GM21825 (cell line): Measurements from ENCODE around the gene STK17B.
"Not testable (repeated sequence)": the region's sequence is repeated elsewhere in the genome, so short reads cannot be mapped to it uniquely, and the experiment has no call there.

Experiments used
- ATAC-seq: cut with Tn5 transposase; IDR thresholded peaks from one replicate; pipeline ENCODE4 v1.9.1; 2021; ENCODE audit warnings: mild to moderate bottlenecking, moderate library complexity; ENCODE audit not compliant: unreplicated experiment

STK17B gene

DNA sequence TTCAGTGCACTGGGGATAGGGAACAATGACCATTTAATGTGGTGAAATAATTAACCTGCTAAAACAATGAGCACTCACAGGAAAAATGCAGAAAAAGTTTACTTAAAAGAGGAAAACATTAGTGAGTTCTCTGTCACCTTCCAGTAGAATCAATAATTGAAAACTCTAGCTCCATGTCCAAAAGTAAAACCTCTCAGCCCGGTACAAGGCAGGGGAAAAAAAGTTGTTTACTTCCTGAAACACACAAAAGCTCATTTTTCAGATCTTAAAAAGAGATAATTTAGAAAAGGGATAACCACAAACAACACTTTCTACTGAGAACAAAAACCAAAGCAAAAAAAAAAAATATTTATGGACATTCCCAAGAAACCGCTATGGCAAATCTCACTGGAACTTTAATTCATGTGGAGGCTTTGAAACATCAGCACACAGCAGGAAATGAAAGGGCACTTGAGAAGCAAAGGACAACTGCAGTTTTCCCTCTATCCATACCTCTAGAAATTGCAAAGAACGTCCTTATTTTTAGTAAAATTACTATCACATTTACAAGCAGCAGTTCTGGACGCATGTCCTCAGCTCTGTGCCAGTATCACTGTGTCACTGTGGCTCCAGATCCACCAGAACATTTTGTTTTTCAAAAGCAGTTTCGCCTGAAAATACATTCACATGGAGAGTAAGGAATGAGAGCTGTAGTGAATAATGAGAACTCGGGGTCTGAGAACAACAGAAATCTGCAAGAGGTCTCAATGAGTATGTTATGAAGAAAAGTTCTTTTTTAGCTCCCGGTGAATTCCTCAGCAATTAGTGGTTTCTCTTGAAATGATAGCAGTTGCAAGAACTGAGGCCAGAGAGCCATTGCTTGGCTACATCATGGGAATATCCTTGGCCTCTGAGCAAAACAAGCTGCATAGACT is 58.1 kb downstream of the STK17B start:
- ATAC-seq = no peak

DNA sequence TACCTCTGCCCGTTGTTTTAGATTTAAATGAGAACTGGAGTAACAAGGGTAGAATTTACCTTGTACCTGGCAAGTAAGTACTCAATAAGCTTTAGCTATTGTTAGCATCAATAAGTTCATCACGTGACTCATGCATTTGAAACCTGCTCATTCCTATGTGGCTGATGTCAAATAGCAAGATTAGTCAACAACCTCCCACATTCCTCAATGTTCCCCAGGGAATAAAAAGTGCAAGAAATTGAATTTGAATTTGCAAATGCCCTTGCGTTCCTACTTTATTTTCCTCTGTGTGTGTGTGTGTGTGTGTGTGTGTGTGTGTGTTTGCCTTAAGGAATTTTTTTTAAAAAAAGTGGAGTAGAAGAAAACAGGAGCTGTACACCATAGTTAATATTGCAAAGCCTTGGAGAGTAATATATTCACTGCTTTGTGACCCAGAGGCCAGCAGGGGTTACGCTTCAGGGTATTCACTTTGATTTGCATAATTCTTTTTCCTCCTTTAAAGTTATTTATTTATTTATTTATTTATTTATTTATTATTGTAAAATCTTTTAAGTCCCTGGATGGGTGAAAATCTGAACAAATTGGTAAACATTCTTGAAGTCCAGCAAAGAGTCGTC is 58.9 kb downstream of the STK17B start:
- ATAC-seq = no peak

DNA sequence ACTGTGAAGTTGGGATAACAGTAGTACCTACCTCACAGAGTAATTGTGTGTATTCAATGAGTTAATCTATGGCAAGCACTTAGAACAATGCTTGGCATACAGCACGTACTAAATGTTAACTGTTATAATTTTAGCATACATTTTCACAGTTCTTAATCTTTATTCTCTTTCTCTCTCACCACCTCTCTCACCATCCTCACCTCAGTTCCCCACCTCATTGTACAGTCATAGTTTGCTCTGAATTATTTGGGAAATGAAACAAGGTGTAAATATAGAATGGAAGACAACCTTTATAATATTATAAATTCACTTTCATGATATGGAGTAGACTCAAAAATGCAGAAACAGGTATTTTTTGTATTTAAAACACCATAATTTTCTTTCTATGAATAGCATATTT is 62.8 kb downstream of the STK17B start:
- no peak for ATAC-seq

DNA sequence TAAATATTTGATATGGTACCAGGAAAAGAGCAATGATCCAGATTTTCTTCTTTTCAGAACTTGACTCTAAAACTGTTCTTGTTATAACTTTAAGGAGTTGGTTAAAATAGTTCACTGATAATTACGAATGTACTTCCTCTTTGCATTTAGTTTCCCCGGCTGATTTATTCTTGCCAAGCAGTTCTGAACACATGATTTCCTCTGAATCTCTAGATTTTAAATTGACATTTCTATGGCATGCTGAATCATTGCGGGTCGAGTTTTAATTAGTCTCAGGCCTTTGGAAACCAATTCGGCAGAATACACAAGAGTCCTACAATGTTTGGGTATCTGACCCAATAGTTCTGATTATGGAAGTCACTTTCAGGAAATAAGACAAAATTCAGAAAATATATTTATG is 65.4 kb downstream of the STK17B start:
- ATAC-seq = no peak

DNA sequence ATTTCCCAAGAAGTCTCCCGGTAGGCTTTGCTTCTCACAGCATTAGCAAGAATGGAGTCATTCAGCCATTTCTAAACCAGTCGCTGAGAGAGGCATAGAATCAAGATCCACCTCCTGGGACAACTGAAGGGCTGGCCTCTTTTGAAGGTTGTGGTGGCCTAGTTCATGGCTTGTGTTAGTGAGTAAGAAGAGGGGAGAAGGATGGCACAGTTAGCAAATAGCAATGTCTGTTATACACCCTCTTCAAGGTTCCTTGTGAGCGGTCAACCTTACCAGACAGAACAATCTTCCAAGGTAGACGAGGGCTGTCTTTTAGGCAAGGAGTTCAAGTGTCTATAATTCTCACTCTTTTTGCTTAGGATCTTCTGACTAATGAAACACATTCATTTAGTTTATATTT is 67.3 kb downstream of the STK17B start:
- no peak for ATAC-seq

DNA sequence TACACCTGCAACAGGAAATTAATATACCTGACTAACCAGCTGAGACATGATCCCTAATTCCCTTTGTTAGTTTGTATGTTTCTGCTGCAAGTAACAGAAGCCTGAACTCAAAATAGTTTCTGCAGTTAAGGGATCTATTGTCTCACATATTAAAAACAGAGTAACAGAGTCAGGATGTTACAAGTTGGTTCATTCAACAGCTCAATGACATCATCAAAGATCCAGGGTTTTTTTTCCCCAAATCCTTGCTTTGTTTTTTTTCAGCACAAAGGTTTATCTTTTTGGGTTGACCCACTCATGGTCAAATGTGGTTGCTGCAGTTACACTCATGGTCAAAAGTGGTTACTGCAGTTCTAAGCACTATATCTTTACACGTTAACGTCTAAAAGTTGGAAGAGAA is 67.8 kb downstream of the STK17B start:
- no peak for ATAC-seq

DNA sequence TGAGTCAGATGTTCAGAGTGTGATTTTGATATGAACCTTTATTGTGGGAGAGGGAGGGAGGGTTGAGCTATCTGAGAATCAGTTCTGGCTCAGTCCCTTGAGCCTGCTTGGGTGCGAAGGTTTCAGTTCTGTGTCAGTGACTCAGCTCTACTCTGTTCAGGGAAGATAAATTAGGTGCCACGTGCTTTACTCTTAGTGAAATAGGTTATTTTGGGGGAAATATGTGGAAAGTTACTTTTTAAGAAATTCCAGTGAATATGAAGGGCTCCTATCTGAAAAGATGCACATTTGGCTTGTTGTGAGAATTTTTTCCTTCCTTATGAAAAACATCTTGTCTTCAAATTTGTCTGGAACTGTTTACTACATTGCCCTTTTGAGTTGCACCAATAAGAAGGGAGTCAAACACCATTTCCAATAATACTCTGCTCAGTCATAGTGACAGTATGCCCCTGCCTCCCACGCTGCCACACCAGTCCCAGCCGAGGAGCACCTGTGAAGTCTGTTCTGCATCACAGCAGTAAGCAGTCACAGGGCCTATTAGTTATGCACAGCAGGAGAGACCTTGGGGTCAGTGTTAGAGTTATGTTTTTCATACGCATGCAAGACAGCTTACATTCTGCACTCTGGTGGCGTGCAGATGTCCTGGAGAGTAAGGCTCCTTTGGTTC is 69.9 kb downstream of the STK17B start:
- ATAC-seq = peak; percentile 93

DNA sequence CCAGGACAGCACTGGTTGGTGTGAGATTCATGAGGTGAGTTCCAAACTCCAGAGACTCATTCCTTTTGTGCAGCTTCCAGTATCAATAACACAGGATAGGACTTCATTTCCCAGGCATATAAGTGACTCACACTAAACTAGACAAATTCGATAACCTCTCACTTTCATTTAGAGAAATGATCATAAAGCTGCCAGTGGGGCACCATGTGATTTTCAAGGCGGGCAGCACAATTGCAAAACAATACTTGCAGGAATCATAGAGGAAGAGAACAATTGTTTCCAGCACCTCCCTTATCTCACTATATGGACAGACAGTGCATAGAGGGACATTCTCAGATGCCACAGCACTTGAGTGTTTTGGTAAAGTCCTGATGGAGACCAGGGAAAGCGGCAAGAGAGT is 71.5 kb downstream of the STK17B start:
- ATAC-seq = no peak

DNA sequence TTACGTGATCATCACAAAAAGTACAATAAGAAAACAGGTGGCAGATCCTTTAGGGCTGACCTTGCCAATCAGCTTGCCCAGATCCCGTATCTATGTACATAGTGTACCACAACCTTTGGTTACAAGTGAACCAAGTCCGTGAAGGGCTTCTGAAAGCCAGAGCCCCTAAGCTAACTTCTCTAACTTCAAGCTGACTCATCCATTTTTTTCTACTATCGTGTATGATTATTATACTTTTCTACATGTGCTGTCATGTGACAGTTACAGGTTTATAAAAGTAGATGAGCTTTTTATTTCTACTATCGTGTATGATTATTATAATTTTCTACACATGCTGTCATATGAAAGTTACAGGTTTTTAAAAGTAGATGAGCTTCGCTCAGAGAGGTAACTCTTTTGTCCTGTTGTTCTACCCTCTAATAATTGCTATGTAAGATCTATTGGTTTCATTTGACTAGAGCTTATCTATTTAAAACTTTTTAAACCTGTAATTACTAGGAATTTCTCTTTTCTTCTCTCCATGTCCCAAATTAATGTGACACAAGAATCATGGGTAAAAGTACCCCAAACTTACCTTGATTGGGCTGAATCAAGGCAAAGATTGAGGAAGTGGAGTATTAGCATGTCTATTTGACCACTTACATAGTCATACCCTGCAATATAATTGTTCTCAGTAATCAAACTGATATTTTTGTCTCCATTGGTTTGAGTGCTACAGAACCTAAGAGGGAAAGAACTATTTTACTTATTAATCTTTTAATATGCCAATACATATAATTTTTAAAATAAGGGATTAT is 73.3 kb downstream of the STK17B start:
- ATAC-seq = no peak

DNA sequence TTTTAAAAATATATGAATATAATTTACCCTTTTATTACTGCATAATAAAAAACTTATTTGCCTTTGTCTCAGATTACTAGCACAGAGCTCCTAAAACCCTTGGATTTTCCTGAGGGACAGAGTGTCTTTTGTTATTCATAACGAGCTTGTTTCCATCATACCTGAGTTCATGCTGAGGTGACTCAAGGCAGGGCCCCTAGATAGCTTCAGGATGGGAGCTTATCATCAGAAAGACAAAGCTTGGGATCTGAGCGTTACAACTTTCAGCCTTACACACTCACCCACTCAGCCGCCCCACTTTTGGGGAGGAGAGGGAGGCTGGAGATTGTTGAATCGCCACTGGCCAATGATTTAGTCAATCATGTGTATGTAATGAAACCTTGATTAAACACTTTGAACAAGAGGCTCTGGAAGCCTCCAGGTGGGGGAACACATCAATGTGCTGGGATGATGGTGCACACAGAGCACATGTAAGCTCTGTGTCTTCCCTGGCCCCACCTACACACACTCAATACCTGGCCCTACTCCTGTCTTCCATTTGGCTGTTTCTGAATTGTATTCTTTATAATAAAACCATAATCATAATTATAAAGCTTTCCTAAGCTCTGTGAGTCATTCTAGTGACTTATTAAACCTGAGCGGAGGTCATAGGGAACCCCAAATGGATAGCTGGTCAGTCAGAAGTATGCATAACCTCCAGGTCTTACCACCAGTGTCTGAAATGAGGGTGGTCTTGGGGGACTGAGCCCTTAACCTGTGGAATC is 74.2 kb downstream of the STK17B start:
- ATAC-seq = no peak

DNA sequence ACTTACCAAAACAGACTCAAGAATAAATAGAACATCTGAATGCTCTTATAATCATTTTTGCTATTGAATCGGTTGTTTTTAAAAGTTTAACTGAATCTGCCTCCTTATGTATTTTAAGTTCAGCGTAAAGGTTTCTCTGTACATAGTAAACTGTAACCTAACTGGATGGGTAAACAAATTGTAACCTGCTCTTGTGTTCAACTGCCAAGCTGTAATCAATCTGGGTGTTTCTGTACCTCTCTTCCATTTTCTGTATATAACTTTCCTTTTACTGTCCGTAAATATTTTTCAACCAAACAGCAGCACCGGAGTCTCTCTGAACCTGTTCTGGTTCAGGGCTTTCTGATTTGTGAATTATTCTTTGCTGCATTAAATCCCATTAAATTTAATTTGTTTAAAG is 75.1 kb downstream of the STK17B start:
- no peak for ATAC-seq

DNA sequence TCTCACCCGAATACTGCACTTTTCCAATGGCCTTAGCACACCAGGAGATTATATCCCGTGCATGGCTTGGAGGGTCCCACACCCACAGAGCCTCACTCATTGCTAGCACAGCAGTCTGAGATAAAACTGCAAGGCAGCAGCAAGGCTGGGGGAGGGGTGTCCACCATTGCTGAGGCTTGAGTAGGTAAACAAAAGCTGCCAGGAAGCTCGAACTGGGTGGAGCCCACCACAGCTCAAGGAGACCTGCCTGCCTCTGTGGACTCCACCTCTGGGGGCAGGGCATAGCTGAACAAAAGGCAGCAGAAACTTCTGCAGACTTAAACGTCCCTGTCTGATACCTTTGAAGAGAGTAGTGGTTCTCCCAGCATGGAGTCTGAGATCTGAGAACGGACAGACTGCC is 81.9 kb downstream of the STK17B start:
- ATAC-seq = not testable (repeated sequence)

DNA sequence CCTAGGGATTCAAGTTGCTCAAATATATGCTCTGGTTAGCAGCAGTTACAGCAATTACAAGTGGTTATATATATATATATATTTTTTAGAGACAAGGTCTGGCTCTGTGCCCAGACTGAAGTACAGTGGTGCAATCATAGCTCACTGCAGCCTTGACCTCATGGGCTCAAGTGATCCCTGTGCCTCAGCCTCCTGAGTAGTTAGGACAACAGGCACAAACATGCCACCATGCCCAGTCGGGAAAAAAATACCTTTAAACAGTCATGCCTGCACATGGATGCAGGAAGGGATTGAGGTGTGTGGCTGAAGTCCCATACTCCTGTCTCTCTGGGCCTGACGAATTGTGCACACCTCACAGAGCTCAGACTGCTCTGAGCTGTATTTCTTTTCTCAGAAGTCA is 83.2 kb downstream of the STK17B start:
- ATAC-seq = no peak

DNA sequence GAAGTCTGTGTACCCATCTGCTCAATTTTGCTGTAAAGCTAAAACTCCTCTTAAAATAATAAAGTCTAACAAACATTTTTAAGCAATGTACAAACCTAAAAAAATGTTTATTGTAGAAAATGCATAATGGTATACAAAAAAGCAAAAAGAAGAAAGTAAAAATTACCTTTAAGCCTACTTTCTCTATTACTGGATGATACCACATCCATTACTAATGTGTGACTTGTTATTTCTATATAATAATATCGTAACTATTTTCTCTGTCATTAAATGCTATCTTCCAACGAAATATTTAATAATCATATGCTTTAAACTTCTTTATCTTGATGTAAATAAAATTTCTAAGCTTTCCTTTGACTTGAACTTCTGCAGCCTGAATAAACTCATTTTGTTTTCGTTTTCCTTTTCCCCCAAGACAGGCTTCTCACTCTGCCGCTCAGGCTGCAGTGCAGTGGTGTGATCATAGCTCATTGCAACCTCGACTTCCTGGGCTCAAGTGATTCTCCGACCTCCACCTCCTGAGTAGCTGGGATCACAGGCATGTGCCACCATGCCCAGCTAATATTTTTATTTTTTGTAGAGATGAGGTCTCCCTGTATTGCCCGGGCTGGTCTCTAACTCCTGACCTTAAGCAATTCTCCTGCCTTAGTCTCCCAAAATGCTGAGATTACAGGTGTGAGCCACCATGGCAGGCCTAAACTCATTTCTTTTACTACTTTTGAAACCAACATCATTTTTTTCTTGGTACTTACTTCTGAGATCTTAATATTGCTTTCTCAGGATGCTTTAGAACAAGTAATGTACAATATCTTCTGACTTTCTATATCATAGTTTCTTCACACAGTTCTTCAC is 84.6 kb downstream of the STK17B start:
- no peak for ATAC-seq

DNA sequence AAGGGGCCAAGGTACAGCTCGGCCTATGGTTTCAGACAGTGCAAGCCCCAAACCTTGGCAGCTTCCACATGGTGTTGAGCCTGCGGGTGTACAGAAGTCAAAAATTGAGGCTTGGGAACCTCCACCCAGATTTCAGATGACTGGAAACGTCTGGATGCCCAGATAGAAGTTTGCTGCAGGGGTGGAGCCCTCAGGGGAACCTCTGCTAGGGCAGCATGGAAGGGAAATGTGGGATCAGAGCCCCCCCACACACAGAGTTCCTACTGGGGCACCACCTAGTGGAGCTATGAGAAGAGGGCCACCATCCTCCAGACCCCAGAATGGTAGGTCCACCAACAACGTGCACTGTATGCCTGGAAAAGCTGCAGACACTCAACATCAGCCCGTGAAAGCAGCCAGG is 87.8 kb downstream of the STK17B start:
- no peak for ATAC-seq
